WTC11 (cell line): Measurements from ENCODE around the gene RAD51D. TPM values are rescaled to one million over a fixed set of nuclear protein-coding genes. Genes with fewer than 3 reads are reported as not detected.

Experiments
- ATAC-seq: fragments of 200-7000 bp; cut with Tn5 transposase; 2 replicates; pipeline ENCODE4 v1.10.0; 2021; ENCODE audit warnings: mild to moderate bottlenecking, moderate library complexity
- CTCF ChIA-PET: fragments of 300-600 bp; sonication (Branson Sonifier 250); formaldehyde crosslinking; loops from one replicate; lab custom pipeline; 2021; ENCODE audit warnings: antibody characterized with exemption; lab: Charles Lee
- POLR2A ChIA-PET: fragments of 350-600 bp; sonication (Branson Sonifier 250); formaldehyde crosslinking; loops from one replicate; lab custom pipeline; 2021; ENCODE audit warnings: antibody characterized with exemption; lab: Charles Lee
- DNase-seq: peaks from one replicate; pipeline ENCODE4 v3.0.0; 2021; ENCODE audit warnings: low spot score
- H3K27ac Mint-ChIP-seq: 2 replicates; pipeline ENCODE4 v1.8.0; 2021; ENCODE audit warnings: mixed read lengths
- H3K27me3 Mint-ChIP-seq: 2 replicates; pipeline ENCODE4 v1.8.0; 2021; ENCODE audit warnings: low read depth, mild to moderate bottlenecking, moderate library complexity, mixed read lengths
- H3K36me3 Mint-ChIP-seq: 2 replicates; pipeline ENCODE4 v1.8.0; 2021; ENCODE audit warnings: mixed read lengths
- H3K4me1 Mint-ChIP-seq: 2 replicates; pipeline ENCODE4 v1.8.0; 2022; ENCODE audit warnings: mixed read lengths
- H3K4me3 Mint-ChIP-seq: 2 replicates; pipeline ENCODE4 v1.8.0; 2021; ENCODE audit warnings: mild to moderate bottlenecking, moderate library complexity, mixed read lengths
- H3K9me3 Mint-ChIP-seq: 2 replicates; pipeline ENCODE4 v1.8.0; 2021; ENCODE audit warnings: mixed read lengths
- AFF4 ChIP-seq: sonication (generic); formaldehyde crosslinking; IDR thresholded peaks from 2 replicates; pipeline ENCODE4 v1.8.1; 2023; ENCODE audit warnings: mild to moderate bottlenecking, missing genetic modification reagents, borderline replicate concordance
- ATF1 ChIP-seq: sonication (generic); formaldehyde crosslinking; IDR thresholded peaks from 2 replicates; pipeline ENCODE4 v1.8.1; 2023; ENCODE audit warnings: mild to moderate bottlenecking, moderate library complexity, missing genetic modification reagents
- ATF3 ChIP-seq: sonication (generic); formaldehyde crosslinking; conservative IDR thresholded peaks from 2 replicates; pipeline ENCODE4 v1.8.1; 2022; ENCODE audit warnings: mild to moderate bottlenecking, missing genetic modification reagents
- ESRRA ChIP-seq: sonication (generic); formaldehyde crosslinking; IDR thresholded peaks from 2 replicates; pipeline ENCODE4 v1.8.1; 2022; ENCODE audit warnings: mild to moderate bottlenecking, missing genetic modification reagents, borderline replicate concordance
- ETV6 ChIP-seq: sonication (generic); formaldehyde crosslinking; IDR thresholded peaks from 2 replicates; pipeline ENCODE4 v1.8.1; 2022; ENCODE audit warnings: mild to moderate bottlenecking, missing genetic modification reagents
- FOXK1 ChIP-seq: sonication (generic); formaldehyde crosslinking; IDR thresholded peaks from 2 replicates; pipeline ENCODE4 v1.8.0; 2022; ENCODE audit warnings: mild to moderate bottlenecking, moderate library complexity, missing genetic modification reagents
- HMGA2 ChIP-seq: fragments of 250-450 bp; sonication (Bioruptor Pico); IDR thresholded peaks from 2 replicates; pipeline ENCODE4 v1.4.0; 2021; ENCODE audit warnings: mild to moderate bottlenecking, moderate library complexity
- IRF1 ChIP-seq: sonication (generic); formaldehyde crosslinking; IDR thresholded peaks from 2 replicates; pipeline ENCODE4 v1.8.0; 2023; ENCODE audit warnings: missing genetic modification reagents
- MAX ChIP-seq: sonication (generic); formaldehyde crosslinking; IDR thresholded peaks from 2 replicates; pipeline ENCODE4 v1.8.0; 2022; ENCODE audit warnings: mild to moderate bottlenecking, missing genetic modification reagents
- MLX ChIP-seq: sonication (generic); formaldehyde crosslinking; IDR thresholded peaks from 2 replicates; pipeline ENCODE4 v1.8.1; 2023; ENCODE audit warnings: mild to moderate bottlenecking, missing genetic modification reagents, moderate library complexity
- SMAD4 ChIP-seq: sonication (generic); formaldehyde crosslinking; IDR thresholded peaks from 2 replicates; pipeline ENCODE4 v1.8.0; 2022; ENCODE audit warnings: mild to moderate bottlenecking, missing genetic modification reagents
- SOX15 ChIP-seq: fragments of 250-450 bp; sonication (Bioruptor Pico); IDR thresholded peaks from 2 replicates; pipeline ENCODE4 v1.9.0; 2021; ENCODE audit warnings: mild to moderate bottlenecking
- SP1 ChIP-seq: sonication (generic); formaldehyde crosslinking; conservative IDR thresholded peaks from 2 replicates; pipeline ENCODE4 v1.8.1; 2022; ENCODE audit warnings: missing genetic modification reagents
- TCF7 ChIP-seq: sonication (generic); formaldehyde crosslinking; IDR thresholded peaks from 2 replicates; pipeline ENCODE4 v1.8.0; 2022; ENCODE audit warnings: mild to moderate bottlenecking, low read depth, missing genetic modification reagents, moderate library complexity
- USF1 ChIP-seq: sonication (generic); formaldehyde crosslinking; IDR thresholded peaks from 2 replicates; pipeline ENCODE4 v1.8.0; 2022; ENCODE audit warnings: mild to moderate bottlenecking, missing genetic modification reagents
- ZNF219 ChIP-seq: sonication (generic); formaldehyde crosslinking; IDR thresholded peaks from 2 replicates; pipeline ENCODE4 v1.8.0; 2023; ENCODE audit warnings: missing genetic modification reagents, mild to moderate bottlenecking, borderline replicate concordance
- ZNF232 ChIP-seq: sonication (generic); formaldehyde crosslinking; IDR thresholded peaks from 2 replicates; pipeline ENCODE4 v1.8.0; 2022; ENCODE audit warnings: mild to moderate bottlenecking, missing genetic modification reagents
- ZNF263 ChIP-seq: sonication (generic); formaldehyde crosslinking; IDR thresholded peaks from 2 replicates; pipeline ENCODE4 v1.8.1; 2022; ENCODE audit warnings: low read depth, mild to moderate bottlenecking, moderate library complexity, missing genetic modification reagents
- ZNF317 ChIP-seq: sonication (generic); formaldehyde crosslinking; IDR thresholded peaks from 2 replicates; pipeline ENCODE4 v1.8.1; 2023; ENCODE audit warnings: low read depth, mild to moderate bottlenecking, moderate library complexity, missing genetic modification reagents, borderline replicate concordance
- total RNA-seq: library from RNA; stranded (reverse); gene quantifications from 3 replicates; pipeline ENCODE4 v1.2.3, GENCODE V29; 2021
- TF ChIP-seq, protein P1 (sequence below): fragments of 250-450 bp; sonication (Bioruptor Pico); IDR thresholded peaks from 2 replicates; pipeline ENCODE4 v1.9.0; 2021; ENCODE audit warnings: mild to moderate bottlenecking
- TF ChIP-seq, protein P2 (sequence below): sonication (generic); formaldehyde crosslinking; IDR thresholded peaks from 2 replicates; pipeline ENCODE4 v1.8.0; 2022; ENCODE audit warnings: missing genetic modification reagents

The RAD51D gene
- total RNA-seq, 1 experiment from 2014 or later, result 15.0 TPM

DNA sequence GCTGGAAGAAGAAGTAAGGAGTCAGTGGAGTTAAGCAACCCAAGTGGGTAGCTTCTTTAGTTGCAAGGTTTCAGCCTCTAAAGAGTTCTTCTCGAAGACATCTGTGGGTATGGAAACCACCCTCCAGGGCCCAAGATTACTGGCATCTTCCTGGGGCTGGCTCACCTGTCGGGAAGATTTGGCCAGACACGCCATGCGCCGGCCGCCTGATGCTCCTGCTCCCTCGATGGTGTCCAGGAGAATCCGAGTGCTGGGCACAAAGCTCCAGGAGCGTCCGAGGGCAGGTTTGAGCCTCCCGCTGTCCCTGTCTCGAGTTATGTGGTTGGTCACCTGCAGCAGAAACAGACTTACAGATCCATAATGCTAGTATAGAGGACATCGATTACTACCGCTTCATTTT lies 18.6 kb downstream of the RAD51D start:
- Mint-ChIP-seq H3K4me1 (no peaks in the 10 kb centered on the region), H3K9me3 (no peaks in the 10 kb centered on the region), H3K36me3 (peaks cover 16% of the 10 kb centered on the region), H3K27me3 (no peaks in the 10 kb centered on the region), H3K27ac (peak overlapping the region; percentile 65; the same call in 1 of the 2 replicates), H3K4me3 (no peak overlapping the region)
- ATAC-seq, result no peak
- CTCF ChIA-PET, result no interaction called here
- no peak for DNase-seq
- POLR2A ChIA-PET, result no interaction called here
- TF ChIP-seq HMGA2 (CRISPR knock-in tag) (no peak), ZNF232 (CRISPR knock-in tag) (no peak), ETV6 (CRISPR knock-in tag) (no peak), ZNF263 (CRISPR knock-in tag) (no peak), MLX (CRISPR knock-in tag) (no peak), ZNF219 (CRISPR knock-in tag) (no peak), ESRRA (CRISPR knock-in tag) (no peak), IRF1 (CRISPR knock-in tag) (no peak), ATF3 (no peak), TCF7 (no peak), ZNF317 (no peak), FOXK1 (no peak)
- TF ChIP-seq, protein P1, sequence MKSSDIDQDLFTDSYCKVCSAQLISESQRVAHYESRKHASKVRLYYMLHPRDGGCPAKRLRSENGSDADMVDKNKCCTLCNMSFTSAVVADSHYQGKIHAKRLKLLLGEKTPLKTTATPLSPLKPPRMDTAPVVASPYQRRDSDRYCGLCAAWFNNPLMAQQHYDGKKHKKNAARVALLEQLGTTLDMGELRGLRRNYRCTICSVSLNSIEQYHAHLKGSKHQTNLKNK (CRISPR knock-in tag), result no peak
- TF ChIP-seq, protein P2, sequence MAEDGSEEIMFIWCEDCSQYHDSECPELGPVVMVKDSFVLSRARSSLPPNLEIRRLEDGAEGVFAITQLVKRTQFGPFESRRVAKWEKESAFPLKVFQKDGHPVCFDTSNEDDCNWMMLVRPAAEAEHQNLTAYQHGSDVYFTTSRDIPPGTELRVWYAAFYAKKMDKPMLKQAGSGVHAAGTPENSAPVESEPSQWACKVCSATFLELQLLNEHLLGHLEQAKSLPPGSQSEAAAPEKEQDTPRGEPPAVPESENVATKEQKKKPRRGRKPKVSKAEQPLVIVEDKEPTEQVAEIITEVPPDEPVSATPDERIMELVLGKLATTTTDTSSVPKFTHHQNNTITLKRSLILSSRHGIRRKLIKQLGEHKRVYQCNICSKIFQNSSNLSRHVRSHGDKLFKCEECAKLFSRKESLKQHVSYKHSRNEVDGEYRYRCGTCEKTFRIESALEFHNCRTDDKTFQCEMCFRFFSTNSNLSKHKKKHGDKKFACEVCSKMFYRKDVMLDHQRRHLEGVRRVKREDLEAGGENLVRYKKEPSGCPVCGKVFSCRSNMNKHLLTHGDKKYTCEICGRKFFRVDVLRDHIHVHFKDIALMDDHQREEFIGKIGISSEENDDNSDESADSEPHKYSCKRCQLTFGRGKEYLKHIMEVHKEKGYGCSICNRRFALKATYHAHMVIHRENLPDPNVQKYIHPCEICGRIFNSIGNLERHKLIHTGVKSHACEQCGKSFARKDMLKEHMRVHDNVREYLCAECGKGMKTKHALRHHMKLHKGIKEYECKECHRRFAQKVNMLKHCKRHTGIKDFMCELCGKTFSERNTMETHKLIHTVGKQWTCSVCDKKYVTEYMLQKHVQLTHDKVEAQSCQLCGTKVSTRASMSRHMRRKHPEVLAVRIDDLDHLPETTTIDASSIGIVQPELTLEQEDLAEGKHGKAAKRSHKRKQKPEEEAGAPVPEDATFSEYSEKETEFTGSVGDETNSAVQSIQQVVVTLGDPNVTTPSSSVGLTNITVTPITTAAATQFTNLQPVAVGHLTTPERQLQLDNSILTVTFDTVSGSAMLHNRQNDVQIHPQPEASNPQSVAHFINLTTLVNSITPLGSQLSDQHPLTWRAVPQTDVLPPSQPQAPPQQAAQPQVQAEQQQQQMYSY, result no peak

DNA sequence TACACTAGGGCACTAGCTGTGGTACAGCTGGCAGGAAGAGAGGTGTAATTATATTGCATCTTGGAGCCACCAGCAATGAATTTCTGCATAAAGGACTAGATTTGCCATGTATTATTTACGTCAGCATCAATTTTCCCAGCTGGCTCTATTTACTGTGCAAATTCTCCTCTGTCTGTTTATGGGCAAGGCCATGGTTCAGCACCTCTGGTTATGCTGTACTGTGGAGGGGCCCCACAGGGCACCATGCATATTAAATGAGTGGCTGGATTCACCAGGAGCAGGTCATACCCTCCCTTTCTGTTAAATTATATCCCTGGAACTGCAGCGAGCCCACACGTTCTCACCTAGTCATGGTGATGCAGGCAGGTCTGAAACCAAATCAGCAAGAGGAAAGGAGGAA lies 19.8 kb downstream of the RAD51D start:
- POLR2A ChIA-PET, result no interaction called here
- Mint-ChIP-seq H3K4me3 (no peak overlapping the region), H3K27ac (no peak overlapping the region), H3K36me3 (peaks cover 7% of the 10 kb centered on the region; the same call in 1 of the 2 replicates), H3K9me3 (no peaks in the 10 kb centered on the region), H3K4me1 (no peaks in the 10 kb centered on the region), H3K27me3 (no peaks in the 10 kb centered on the region)
- CTCF ChIA-PET, result no interaction called here
- no peak for DNase-seq
- ATAC-seq, result no peak
- TF ChIP-seq ESRRA (CRISPR knock-in tag) (no peak), USF1 (CRISPR knock-in tag) (no peak), FOXK1 (no peak), SOX15 (CRISPR knock-in tag) (no peak), MAX (CRISPR knock-in tag) (no peak), SMAD4 (CRISPR knock-in tag) (no peak), ATF1 (no peak), HMGA2 (CRISPR knock-in tag) (no peak), AFF4 (CRISPR knock-in tag) (no peak), ZNF317 (no peak), SP1 (CRISPR knock-in tag) (no peak)
- TF ChIP-seq, protein P2, result no peak
